Measurements from ENCODE around the gene LCNL1.

Gene LCNL1

DNA sequence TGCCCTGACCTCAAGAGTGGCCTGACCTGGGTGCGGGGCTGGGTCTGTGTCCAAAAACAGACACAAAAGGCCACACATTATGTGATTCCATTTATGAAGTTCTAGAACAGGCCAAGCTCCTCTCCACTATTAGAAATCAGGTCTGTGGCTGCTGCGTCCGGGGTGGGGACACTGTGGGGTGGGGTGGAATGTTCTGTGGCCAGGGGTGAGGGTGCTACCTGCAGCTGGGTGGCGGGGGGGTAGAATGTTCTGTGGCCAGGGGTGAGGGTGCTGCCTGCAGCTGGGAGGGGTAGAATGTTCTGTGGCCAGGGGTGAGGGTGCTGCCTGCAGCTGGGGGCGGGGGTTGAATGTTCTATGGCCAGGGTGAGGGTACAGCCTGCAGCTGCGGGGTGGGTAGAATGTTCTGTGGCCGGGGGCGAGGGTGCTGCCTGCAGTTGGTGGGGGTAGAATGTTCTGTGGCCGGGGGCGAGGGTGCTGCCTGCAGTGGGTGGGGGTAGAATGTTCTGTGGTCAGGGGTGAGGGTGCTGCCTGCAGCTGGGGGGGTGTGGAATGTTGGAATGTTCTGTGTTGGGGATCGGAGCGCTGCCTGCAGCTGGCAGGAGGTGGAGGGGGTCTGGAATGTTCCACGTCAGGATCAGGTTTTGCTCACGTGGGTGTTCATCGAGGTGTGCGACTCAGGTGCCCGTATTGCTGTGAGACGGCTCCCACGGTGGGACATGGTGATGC, 22.4 kb upstream of the LCNL1 start:
- DNase-seq (ENCODE audit: low spot score), result no peak

DNA sequence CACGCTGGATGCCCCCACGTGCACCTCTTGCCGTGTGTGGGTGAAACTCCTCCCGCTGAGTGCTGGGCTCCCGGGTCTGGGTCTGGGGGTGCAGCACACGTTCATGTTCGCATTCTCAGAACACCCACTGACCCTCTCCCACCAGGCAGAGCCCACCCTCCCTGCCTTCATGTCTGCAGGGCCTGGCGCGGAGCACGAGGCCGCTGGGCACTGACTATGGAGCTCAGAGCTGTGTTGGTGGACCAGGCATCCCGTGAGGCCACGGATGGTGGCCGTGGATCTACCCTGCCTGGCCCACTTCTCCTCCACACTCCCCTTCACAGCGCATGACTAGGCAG, 21.9 kb upstream of the LCNL1 start:
- DNase-seq (ENCODE audit: low spot score), result no peak

DNA sequence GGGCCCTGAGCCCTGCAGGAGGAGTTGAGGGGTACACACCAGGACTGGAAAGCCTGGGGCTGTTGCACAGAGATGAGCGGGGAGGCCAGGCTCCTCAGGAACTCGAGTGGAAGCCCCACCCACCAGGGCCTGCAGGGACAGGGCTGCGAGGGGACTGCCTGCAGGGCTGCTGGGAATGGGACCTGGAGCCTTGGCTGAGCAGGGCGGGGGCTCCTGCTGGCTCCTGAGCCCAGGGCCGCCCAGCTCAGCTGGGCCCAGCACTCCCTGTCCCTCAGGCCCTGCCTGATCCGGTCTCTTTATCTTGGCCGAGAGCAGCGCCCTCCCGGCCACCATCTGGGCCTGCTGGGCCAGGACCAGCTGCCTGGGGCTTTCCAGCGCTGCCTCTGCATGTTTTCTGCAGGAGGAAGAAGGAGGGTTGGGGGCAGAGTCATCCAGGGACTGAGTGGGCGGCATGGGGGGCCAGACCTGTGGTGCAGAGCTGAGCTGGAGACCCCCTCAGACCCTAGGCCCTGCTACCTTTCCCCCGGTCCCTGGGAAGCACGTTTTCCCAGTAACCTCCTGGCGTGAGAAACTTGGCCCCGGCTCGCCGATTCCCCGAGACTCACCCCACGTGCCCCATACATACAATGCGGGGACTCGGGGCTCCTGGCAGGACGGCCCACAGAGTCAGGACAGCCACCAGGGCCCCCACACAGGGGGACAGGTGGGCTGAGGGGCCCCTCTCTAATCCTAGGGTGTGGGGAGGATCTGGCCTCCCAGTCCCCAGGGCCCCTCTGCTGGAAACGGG, 21.3 kb upstream of the LCNL1 start:
- no peak for DNase-seq (ENCODE audit: low spot score)

DNA sequence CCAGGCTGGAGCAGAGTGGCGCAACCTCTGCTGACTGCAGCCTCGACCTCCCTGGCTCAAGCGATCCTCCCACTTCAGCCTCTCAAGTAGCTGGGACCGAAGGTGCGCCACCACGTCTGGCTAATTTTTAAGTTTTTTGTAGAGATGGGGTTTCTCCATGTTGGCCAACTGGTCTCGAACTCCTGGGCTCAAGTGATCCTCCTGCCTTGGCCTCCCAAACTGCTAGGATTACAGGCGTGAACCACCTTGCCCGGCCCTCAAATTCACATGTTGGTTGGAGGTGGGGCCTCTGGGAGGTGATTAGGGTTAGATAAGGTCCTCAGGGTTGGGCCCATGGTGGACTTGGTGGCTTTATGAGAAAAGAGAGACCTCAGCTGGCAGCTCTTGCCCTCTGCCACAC, 20.6 kb upstream of the LCNL1 start:
- no peak for DNase-seq (ENCODE audit: low spot score)

DNA sequence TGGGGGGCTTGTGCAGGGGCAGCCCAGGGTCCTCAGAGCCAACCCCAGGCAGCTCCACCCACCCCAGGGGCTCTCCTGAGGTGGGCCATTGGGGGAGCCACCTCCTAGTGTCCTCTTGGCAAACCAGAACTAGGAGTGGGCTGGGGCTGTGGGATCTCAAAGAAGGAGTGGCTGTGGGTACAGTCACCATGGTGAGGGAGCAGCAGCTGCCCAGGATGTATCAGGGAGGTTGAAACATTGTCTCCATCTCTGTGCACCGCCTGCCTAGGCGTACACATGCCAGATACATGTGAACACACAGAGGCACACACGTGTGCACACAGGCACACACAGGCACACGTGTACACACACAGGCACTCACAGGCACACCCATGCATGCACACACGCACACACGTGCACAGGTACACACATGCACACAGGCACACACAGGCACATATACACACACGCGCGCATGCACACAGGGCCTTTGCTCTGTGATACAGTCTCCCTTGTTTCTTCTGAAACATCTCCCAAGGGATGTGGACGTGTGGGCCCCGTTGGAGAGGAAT, 20.0 kb upstream of the LCNL1 start:
- DNase-seq (ENCODE audit: low spot score), result no peak

DNA sequence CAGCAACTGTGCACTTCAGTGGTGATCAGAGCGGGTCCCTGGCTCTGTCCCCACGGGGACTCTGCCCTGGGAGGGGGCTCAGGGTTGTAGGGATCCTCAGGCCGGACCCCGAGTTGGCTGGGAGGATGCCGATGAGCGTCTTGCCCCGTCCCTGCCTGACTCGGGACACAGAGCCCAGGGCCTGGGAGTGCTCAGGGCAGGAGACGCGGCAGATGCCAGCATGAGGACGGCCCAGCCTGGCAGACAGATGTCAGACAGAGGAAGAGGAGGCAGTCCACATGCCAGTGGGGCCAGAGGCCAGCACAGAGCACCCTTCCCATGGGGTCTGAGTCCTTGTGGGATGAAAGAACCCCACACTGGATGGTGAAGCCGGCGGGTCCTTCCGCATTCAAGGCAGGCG, 19.5 kb upstream of the LCNL1 start:
- DNase-seq (ENCODE audit: low spot score), result no peak

DNA sequence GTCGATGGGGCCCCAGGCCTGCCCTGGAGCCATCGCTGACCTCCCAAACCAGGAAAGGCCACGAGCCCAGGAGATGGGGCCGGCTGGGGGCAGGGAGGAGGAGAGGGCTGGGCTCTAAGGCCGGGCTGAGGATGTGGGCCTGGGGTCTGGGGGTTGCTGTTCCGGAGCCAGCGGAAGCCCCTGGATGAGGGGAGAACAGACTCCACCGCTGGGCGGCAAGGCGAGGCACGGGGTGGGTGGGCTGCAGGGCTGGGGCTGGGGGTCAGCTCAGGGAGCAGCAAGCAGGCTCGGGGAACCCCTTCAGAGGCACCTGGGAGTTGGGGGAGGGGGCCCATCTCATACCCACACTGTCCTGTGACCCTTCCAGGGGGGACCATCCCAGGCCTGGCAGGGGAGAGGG, 19.0 kb upstream of the LCNL1 start:
- no peak for DNase-seq (ENCODE audit: low spot score)

DNA sequence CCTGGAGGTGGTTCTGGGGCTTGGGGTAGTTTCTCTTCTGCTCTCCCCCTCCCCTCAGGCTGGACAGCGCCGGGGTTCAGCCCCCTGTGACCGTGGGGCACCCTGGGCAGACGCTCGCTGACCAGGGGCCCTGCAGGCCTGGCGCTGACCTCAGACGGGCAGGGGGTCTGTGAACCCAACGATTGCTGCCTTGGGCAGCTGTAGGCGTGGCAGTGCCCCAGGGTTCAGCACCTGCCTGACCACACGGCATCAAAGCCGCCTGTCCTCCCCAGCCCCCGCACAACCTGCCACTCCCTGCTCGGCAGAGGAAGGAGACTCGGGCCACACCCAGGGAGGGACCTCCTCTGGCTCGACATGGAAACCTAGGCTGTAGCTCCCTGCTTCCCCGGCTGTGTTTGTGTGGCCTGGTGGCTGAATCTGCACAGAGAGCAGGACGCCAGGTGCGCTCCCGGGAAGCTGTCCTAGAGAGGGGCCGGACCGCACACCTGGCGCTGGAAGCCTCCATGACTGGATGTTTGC, 18.6 kb upstream of the LCNL1 start:
- DNase-seq (ENCODE audit: low spot score), result no peak

DNA sequence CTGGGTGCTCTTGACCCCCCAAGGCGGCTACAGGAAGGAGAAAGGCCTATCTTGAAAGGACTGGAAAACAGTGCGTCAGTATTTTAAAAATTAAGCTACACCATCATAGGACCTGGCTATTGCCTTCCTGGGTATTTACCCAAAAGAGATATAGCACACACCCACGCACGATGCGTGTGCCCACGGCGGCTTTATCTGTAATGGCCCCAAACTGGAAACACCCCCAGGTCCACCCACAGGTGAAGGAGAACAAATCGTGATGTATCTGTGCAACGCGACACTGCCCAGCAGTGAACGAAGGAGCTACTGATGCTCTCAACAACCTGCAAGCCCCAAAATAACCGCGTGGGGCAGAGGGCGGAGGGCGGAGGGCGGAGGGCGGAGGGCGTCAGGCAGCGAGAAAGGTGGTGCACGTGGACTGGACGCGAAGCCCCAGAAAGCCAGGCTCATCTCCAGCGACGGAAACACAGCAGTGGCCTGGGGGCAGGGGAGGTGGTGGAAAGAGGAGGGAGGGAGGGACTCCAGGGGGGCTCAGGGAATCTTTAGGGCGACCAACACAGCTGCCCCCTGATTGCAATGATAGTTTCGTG, 17.9 kb upstream of the LCNL1 start:
- DNase-seq (ENCODE audit: low spot score), result no peak

DNA sequence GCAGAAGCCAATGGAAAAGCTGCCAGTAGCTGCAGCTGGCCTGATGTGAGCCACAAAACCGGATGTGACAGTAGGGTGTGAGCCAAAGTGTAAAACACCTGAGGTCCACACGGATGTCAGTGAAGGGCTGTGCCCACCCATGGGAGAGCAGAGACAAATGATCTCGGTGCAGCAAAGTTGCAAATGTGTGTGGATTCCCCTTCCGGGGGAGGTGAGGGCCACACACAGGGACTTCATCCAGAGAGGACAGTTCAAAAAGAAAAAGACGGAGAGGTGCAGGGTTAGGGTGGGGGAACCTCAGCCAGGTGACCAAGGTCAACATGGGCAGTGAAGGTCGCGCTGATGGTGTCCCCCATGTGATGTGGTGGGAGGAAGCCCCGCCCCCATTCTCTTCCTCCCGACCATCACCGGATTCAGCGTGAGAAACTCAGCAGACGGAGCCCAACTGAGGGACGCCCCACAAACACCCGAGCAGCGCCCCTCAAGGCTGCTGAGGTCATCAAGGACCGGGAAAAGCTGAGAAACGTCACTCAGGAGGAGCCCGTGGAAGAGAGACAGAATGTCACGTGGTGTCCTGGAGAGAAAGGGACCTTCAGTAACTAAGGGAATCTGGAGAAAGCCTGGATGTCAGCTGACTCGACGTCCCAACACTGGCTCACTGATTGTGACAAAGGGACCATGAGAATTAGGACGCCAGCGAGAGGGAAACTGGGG, 16.9 kb upstream of the LCNL1 start:
- peak; percentile 33 for DNase-seq (ENCODE audit: low spot score)

DNA sequence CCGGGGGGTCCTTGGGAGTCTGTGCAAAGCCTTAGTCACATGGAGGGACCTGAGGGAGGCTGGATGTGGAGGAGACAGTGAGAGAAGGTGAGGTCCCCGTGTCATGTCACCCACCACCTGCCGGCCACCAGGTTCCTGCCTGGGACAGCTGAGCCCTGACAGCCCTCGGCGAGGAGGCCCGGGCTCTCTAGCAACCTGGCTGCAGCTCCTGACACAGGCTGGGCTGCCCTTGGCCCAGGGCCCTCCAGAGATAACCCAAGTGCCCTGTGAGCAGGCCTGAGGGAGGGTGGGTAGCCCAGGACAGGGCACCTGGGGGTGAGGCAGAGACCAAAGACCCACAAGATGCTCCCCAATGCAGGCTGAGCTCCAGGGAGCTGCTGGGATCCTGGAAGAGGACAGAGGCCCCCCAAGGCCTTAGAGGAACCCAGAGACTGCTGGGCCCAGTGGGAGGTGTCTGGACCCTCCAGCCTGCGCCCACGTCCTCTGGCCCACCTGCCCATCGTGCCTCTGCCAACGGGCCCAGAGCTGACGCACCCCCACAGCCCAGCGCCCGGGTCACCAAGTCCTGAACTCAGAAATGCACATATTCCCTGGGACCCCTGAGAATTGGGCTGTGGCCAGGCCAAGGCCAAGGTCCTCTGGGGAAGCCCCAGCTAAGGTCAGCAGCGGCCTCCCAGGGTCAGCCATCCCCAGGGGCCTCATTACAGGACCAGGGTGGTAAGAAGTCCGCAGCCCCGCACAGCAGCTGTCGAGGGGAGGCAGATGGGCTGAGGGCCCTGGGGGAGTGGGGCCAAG, 14.3 kb upstream of the LCNL1 start:
- DNase-seq (ENCODE audit: low spot score), result no peak

DNA sequence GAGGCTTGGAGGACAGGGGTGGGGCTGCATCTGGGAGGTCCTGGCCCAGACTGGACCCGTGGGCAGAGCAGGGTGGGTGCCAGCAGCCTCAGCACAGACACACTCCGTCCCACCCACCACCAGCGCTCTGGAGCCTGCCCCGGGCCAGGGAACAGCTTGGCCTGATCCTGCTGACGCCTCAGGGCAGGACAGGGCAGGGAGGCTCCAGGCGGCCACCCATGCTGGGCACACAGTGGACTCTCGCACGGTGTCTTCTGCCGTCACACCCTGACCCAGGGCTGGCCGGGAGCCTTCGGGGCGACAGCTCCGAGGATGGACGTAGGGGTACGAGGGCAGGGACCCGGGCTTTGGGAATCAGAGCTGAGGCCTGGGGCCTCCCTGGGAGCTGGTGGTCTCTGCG, 13.6 kb upstream of the LCNL1 start:
- DNase-seq (ENCODE audit: low spot score), result no peak

DNA sequence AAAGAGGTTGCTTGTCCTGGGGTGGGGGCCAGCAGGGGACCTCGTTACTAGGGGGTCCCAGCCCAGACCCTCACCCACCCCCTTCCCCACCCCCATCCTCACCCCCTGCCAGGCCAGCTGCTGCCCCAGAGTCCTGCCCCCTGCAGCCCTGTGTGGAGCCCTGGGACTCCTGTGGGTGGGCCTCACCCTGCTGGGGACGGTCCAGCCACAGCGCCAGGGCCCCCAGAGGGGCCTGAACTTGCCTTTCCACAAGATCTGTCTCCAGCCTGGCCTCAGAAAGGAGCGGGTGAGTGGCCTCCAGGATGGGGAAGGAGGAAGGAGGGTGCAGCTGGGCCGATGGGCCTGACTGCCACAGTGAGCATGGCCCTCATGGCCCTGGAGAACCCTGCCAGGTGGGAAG, 13.0 kb upstream of the LCNL1 start:
- no peak for DNase-seq (ENCODE audit: low spot score)

DNA sequence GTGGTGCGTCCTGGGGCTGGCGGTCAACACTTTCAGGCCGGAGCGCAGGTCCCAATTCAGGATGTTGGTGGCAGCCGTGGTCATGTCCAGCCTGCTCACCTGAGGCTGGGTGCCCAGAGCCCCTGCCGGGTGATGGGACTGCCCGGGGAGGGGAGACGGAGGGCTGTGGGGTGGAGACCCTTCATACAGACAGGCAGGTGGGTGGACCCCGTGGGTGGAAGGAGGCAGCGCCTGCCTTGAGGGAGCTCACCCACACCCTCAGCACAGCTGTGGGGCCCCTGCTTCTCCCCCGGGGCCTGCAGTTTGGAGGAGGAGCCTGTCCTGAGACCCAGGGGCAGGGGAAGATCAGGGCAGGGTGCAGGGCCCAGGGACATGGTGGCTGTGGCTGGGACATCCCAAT, 12.4 kb upstream of the LCNL1 start:
- peak; percentile 44 for DNase-seq (ENCODE audit: low spot score)

DNA sequence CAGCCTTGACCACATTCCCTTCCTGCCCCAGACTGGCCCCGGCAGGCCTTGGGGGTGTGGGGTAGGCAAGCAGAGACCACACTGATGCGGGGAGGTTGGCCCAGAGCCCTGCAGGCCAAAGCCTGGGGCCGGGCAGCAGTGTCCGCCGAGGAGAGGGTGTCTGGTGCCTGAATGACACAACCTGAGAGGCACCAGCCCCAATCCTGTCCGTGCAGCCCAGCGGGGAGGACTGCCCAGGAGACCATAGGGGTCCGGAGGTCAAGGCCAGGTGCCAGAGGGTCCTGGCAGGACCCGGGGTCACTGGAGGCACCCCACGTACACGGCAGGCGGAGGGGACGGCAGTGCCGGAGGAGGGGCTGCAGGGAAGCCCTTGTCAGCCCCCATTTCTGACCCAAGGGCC, 11.0 kb upstream of the LCNL1 start:
- DNase-seq (ENCODE audit: low spot score), result no peak

DNA sequence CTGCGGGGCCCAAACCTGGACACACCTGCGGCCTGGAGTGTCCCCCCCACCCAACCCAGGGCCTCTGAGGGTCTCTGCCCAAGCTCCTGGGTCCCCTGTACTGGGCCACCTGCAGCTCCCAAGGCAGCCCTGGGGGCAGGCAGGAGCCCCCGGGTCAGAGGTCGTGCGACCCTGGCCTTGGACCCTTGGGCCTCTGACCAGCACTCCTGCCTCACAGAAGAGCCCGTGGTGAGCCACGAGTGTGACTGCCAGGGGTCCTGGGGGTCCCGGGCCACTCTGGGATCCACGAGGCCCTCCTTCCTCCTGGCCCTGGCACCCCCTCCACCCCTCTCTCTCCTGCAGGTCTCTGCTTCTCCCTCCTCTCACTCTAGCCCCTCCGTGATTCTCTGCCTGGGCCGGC, 10.5 kb upstream of the LCNL1 start:
- no peak for DNase-seq (ENCODE audit: low spot score)

DNA sequence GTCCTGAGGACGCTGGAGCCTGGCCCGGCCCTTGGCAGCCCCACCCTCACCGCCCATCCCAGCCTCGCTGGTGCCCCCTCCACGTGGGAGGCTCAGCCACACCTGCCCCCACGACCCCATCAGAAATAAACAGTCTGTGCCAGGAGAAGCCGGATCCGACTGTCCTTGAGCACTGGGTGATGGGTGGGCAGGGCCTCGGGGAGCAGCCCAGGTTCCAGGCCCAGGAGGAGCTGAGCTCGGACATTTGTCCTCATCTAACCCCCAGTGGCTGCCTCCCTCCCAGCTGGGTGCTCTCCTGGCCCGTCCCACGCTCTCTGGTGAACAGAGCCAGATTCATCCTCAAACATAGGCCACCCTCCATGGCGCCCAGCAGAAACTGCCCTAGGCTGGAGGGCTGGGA, 10.1 kb upstream of the LCNL1 start:
- DNase-seq (ENCODE audit: low spot score), result no peak

DNA sequence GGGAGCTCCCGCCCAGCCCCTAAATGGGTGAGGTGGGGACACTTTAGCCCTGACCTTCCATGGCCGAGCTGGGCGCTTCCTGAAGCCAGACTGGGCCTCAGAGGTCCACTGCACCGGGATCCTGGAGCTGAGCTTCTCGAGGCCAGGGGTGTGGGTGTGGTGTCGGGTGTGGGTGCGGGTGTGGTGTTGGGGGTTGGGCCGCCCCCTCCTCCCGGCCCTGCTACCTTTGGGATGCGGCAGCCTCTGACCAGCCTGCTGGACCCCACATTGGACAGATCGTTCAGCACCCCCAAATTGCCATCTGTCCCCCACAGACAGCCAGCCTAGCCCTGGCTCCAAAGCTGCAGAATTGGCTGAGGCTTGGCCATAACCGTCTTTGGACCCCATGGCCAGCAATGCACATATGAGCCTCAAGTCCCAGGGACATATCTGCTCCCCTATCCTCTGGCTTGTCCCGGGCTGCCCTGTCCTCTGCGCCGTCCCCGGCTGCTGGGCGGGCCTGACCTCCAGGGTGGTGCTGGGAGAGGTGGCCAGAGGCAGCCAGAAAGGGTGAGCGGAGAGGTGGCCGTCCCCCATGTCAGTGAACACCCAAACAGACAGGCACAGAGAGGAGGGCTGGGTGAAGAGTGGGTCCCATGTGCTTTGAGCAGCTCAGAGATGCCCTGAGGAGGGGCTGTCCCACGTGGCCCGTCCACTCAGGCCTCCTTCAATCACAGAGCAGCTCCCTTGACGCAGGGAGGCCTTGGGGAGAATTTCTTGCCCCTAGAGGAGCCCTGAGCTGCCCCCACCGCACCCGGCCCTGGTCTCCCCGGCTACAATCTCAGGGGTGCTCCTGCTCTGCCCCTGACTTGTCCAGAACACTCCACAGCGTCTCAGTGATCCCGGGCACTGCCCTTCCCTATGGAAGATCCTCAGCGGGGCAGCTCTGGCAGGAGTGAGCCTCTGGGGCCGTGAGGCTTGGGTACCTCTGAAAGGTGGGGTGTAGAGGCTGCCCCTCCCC, 8.9 kb upstream of the LCNL1 start:
- no peak for DNase-seq (ENCODE audit: low spot score)

DNA sequence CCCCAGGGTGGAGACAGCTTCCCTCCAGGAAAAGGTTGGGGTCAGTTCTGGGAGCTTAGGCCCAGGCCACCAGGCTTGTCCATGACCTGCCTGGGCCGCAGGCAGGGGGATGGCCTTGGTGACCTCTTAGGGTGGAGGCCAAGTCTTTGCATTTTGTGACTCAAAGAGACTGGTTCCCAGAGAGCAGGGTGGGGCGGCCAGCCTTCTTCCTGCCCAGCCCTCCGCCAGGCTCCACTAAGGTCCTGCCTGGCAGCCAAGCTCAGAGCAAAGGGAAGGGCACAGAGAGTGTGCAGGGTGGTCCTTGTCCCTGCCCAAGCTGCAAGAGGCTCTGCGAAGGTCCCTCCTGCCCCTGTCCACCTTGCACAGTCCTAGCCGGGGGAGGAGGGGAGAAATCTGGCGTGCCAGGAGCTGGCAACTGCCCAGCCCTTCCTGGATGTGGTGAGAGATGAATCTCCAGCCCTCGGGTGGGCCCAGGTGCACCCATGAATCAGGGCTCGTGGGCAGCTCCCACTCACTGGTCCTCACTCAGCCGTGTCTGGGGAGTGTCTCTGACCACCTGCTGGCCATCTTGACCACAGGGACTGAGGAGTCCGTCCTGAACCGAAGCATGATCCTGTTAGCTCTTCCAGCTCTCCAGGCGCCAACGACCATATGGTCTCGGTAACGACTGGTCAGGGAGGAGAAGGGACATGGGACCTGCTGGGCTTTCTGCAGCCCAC, 7.8 kb upstream of the LCNL1 start:
- DNase-seq (ENCODE audit: low spot score), result no peak

DNA sequence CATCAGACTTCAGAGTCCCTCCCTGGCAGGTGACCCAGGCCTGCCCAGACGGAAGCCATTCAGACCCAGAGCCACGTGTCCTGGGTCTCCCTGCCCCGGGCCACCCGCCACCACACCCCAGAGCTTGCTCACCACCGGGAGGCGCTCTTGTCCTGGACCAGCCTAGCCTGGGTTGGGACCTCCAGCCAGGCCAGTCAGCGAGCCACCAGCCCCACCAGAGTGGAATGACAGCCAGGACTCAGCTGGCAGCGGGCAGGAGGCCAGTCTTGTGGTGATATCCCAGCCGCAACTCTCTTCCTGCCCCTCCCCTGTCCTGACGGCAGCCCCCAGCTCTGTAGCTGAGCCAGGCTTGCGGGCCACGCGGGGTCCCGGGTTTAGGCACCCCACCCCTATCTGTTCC, 7.1 kb upstream of the LCNL1 start:
- peak; percentile 51 for DNase-seq (ENCODE audit: low spot score)

All from NAMALWA (cell line).